ENCODE results near the gene TVP23B.
"Not testable (repeated sequence)": the region's sequence is repeated elsewhere in the genome, so short reads cannot be mapped to it uniquely, and the experiment has no call there.

The TVP23B gene

GRCh38 chr17:18772471-18772870 is 8.5 kb upstream of the TVP23B start:
- no peak for TF ChIP-seq ZFX (IDR thresholded peaks at IDR 0.05; ENCODE audit: borderline replicate concordance)
- TF ChIP-seq, protein P1, sequence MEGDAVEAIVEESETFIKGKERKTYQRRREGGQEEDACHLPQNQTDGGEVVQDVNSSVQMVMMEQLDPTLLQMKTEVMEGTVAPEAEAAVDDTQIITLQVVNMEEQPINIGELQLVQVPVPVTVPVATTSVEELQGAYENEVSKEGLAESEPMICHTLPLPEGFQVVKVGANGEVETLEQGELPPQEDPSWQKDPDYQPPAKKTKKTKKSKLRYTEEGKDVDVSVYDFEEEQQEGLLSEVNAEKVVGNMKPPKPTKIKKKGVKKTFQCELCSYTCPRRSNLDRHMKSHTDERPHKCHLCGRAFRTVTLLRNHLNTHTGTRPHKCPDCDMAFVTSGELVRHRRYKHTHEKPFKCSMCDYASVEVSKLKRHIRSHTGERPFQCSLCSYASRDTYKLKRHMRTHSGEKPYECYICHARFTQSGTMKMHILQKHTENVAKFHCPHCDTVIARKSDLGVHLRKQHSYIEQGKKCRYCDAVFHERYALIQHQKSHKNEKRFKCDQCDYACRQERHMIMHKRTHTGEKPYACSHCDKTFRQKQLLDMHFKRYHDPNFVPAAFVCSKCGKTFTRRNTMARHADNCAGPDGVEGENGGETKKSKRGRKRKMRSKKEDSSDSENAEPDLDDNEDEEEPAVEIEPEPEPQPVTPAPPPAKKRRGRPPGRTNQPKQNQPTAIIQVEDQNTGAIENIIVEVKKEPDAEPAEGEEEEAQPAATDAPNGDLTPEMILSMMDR (IDR thresholded peaks at IDR 0.05), result no peak
- no peak overlapping the region for H3K27ac ChIP-seq

- H3K27ac ChIP-seq, result not testable (repeated sequence)
Measured at GRCh38 chr17:18781805-18782204, 822 bp downstream of the TVP23B start.

GRCh38 chr17:18785933-18786332 is 5.0 kb downstream of the TVP23B start:
- H3K27ac ChIP-seq, result not testable (repeated sequence)

- H3K27ac ChIP-seq, result not testable (repeated sequence)
Measured at GRCh38 chr17:18786890-18787289, 5.9 kb downstream of the TVP23B start.

- not testable (repeated sequence) for H3K27ac ChIP-seq
Measured at GRCh38 chr17:18791402-18791801, 10.4 kb downstream of the TVP23B start.

DNA sequence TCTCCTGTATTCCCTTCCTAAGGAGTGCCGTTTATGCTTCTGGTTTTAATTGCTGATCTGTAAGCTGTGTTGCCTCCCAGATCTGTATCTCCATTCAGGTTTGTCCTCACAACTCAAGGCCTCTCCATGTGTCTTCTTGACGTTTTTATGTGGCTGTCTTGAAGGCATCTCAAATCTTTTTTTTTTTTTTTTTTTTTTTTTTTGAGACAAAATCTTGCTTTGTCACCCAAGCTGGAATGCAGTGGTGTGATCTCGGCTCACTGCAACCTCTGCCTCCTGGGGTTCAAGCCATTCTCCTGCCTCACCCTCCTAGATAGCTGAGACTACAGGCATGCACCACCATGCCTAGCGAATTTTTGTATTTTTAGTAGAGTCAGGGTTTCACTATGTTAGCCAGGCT is 13.9 kb downstream of the TVP23B start:
- not testable (repeated sequence) for H3K27ac ChIP-seq

DNA sequence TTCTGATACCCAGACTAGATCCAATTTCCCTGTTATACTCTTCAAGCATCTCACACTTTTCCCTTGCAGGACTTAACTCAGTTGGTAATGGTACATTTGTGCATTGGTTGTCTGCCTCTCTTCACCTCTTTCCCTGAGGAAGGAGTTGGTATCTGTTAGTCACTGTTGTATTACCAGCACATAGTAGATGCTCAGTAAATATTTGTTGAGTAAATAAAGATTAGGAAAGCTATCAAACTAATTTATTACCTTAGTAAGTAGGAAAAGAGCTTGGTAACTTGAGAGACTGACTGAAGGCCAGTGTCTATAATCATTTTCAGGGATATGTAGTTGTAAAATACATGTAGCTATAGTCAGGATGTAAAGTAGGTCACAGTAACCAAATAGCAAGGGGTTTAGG is 15.9 kb downstream of the TVP23B start:
- H3K27ac ChIP-seq, result not testable (repeated sequence)

- H3K27ac ChIP-seq, result not testable (repeated sequence)
Measured at GRCh38 chr17:18803458-18804245, 22.7 kb downstream of the TVP23B start.

- not testable (repeated sequence) for H3K27ac ChIP-seq
Measured at GRCh38 chr17:18815924-18816323, 34.9 kb downstream of the TVP23B start.

- TF ChIP-seq, protein P1 (IDR thresholded peaks at IDR 0.05), result peak; percentile 69
- not testable (repeated sequence) for H3K27ac ChIP-seq
Measured at GRCh38 chr17:18816489-18817371, 35.7 kb downstream of the TVP23B start.

- H3K27ac ChIP-seq, result not testable (repeated sequence)
Measured at GRCh38 chr17:18821430-18821829, 40.4 kb downstream of the TVP23B start.

GRCh38 chr17:18827613-18828012 is 46.6 kb downstream of the TVP23B start:
- not testable (repeated sequence) for H3K27ac ChIP-seq

- H3K27ac ChIP-seq, result no peak overlapping the region
- no peak for TF ChIP-seq ZFX (IDR thresholded peaks at IDR 0.05; ENCODE audit: borderline replicate concordance)
- TF ChIP-seq, protein P1 (IDR thresholded peaks at IDR 0.05), result no peak
Measured at GRCh38 chr17:18848501-18848900, 67.5 kb downstream of the TVP23B start.

All from 22Rv1 (cell line).